Panc1 (cell line): Measurements from ENCODE around the gene CATSPERZ. TPM values are rescaled to one million over a fixed set of nuclear protein-coding genes. Genes with fewer than 3 reads are reported as not detected.
A peak's percentile ranks its signal among the peaks of the same experiment; 100 is the strongest.

Experiments used
- ATAC-seq: fragments of 200-7000 bp; cut with Tn5 transposase; 2 replicates; pipeline ENCODE4 v1.9.1; 2020; ENCODE audit warnings: mild to moderate bottlenecking, moderate library complexity
- BruUV-seq: library from RNA; stranded (reverse); fragments of 400-500 nt; replicated peaks from 2 replicates; lab custom pipeline; 2021; lab: Mats Ljungman, UMichigan
- CTCF ChIA-PET: fragments of 300-600 bp; sonication (Branson Sonifier 250); formaldehyde crosslinking; loops from one replicate; lab custom pipeline; 2022; ENCODE audit warnings: antibody characterized with exemption; lab: Charles Lee
- POLR2A ChIA-PET: fragments of 300-600 bp; sonication (Branson Sonifier 250); formaldehyde crosslinking; loops from one replicate; lab custom pipeline; 2022; ENCODE audit warnings: antibody characterized with exemption; lab: Charles Lee
- DNase-seq: peaks from one replicate; pipeline ENCODE4 v3.0.0-alpha.2; 2010; ENCODE audit warnings: low read depth, low spot score
- H3K27ac ChIP-seq: 2 replicates; pipeline ENCODE4 v1.5.1; 2011; ENCODE audit warnings: mild to moderate bottlenecking, low read length, inconsistent platforms
- H3K27me3 ChIP-seq: fragments of 200-500 bp; sonication (Bioruptor generic); 2 replicates; pipeline ENCODE4 v1.6.0; 2014; ENCODE audit warnings: low read length, inconsistent platforms; ENCODE audit not compliant: control insufficient read depth, insufficient read depth
- H3K36me3 ChIP-seq: fragments of 200-500 bp; sonication (Bioruptor generic); 2 replicates; pipeline ENCODE4 v1.5.1; 2014; ENCODE audit warnings: inconsistent platforms, mild to moderate bottlenecking, low read length, moderate library complexity; ENCODE audit not compliant: control insufficient read depth, insufficient read depth
- H3K4me1 ChIP-seq: 2 replicates; pipeline ENCODE4 v1.5.1; 2011; ENCODE audit warnings: inconsistent platforms, mild to moderate bottlenecking, low read length, moderate library complexity; ENCODE audit not compliant: control insufficient read depth, insufficient read depth
- H3K4me3 ChIP-seq, 2 experiments: 2 replicates each; pipeline ENCODE4 v1.5.1; 2011 to 2012; ENCODE audit warnings: low read depth in 2 of 2, low read length in 2 of 2, mild to moderate bottlenecking in 2 of 2, inconsistent platforms in 1 of 2, moderate library complexity in 1 of 2
- H3K9me3 ChIP-seq: fragments of 200-500 bp; sonication (Bioruptor generic); 2 replicates; pipeline ENCODE4 v1.5.1; 2014; ENCODE audit warnings: low read depth, mild to moderate bottlenecking, inconsistent platforms, low read length, moderate library complexity; ENCODE audit not compliant: control insufficient read depth, insufficient read depth
- POLR2AphosphoS5 ChIP-seq: IDR thresholded peaks from 2 replicates; pipeline ENCODE4 v1.6.1; 2012; ENCODE audit warnings: mild to moderate bottlenecking, low read depth, low read length, moderate library complexity
- SIN3A ChIP-seq: IDR thresholded peaks from 2 replicates; pipeline ENCODE4 v1.6.1; 2012; ENCODE audit warnings: low read depth, mild to moderate bottlenecking, low read length, moderate library complexity, borderline replicate concordance; ENCODE audit not compliant: insufficient read depth
- TCF7L2 ChIP-seq: IDR thresholded peaks from 2 replicates; pipeline ENCODE4 v1.6.1; 2011; ENCODE audit warnings: mild to moderate bottlenecking, low read depth, low read length, inconsistent platforms
- in situ Hi-C: cut with HindIII; loops from 2 replicates; pipeline ENCODE4 v1.10.0; 2016; ENCODE audit warnings: low sequenced_read_pairs, low pct_unique_long_range_greater_than_20kb
- intact Hi-C: fragments of 100-400 bp; cut with micrococcal nuclease; formaldehyde crosslinking; loops from one replicate; pipeline ENCODE4 v1.10.0; 2022; ENCODE audit not compliant: unreplicated experiment
- total RNA-seq: library from RNA; stranded (reverse); gene quantifications from one replicate; pipeline ENCODE4 v1.2.1, GENCODE V29; 2021; ENCODE audit not compliant: unreplicated experiment
- TF ChIP-seq, protein P1 (sequence below): fragments of 450-650 bp; IDR thresholded peaks from 2 replicates; pipeline ENCODE4 v1.5.1; 2017; ENCODE audit warnings: mild to moderate bottlenecking
- TF ChIP-seq, protein P2 (sequence below), 2 experiments: IDR thresholded peaks; 2 replicates each; pipeline ENCODE4 v1.6.1; 2011 to 2012; ENCODE audit warnings: low read depth in 2 of 2, control low read depth in 1 of 2, low read length in 1 of 2, mild to moderate bottlenecking in 1 of 2, moderate library complexity in 1 of 2; ENCODE audit not compliant: insufficient read depth in 1 of 2

The CATSPERZ gene
- total RNA-seq, 1 experiment from 2014 or later: 0.64 TPM

DNA sequence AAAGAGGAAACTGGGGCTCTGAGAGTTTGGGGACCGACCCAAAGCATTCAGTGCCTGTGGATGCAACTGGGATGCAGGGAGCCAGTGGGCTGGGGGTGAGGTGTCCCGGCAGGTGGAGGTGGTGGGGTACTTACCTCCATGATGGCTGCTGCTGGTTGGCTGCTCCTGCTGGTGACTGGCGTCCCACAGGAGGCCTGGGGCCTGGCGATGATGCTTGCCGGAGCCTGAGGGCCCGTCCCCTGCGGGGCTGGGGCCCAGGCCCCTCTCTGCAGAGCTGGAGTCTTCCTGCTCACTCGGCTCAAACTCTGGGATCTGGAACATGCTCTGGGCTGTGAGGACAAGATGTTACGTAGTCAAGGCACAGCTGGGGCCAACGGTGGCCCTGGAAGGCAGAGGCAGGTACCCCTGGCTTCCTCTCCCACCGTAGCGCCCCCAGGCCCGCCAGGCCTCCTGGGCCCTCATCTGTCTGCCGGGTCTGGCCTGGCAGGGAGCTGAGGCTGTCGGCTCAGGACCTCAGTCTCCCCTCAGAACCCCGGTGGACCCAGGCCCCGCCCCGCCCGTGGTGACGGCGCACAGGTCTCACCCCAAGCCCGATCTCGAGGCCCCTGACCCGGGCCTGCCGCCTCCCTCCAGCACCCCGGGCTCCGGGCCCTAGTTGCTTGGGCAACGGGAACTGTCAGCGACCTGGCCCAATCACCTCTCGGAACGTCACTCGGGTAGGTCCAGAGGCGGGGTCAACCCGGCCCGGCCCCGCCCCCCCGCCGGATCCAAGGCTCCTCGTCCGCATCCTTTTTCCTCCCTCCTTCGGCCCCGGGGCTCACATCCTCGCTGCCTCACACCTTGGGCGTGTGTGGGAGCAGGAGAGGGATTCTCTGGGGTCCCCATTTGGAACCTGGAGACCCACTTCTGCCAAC lies 15.9 kb upstream of the CATSPERZ start, which contains the start of gene BAD:
Gene BAD (minus strand): TSS at position 618 of the 914 bp plus-strand sequence. CDS start 297 bp downstream, at position 321.
- DNase-seq: no peak
- in situ Hi-C loops (no loop called here), intact Hi-C loops (no loop called here)
- peak; percentile 92 for ATAC-seq
- Histone ChIP-seq H3K27ac (peak within 1 kb of the TSS; percentile 83), H3K4me3 (peak within 1 kb of the TSS; percentile 57 to 98), H3K27me3 (no peaks in the 10 kb centered on the region), H3K9me3 (no peaks in the 10 kb centered on the region), H3K4me1 (peaks cover 25% of the 10 kb centered on the region), H3K36me3 (no peaks in the 10 kb centered on the region; the same call in 1 of the 2 replicates)
- ChIA-PET POLR2A (interaction anchor here (0.5 to 1.5 kb wide), 6 partner anchors 8 to 33 kb away, joined by 3 to 10 read pairs (median 4); partner anchors contain the start of genes ESRRA, PRDX5 and TRMT112), CTCF (interaction anchor here (0.7 to 1.5 kb wide), 3 partner anchors 17 to 23 kb away, joined by 3 to 8 read pairs (median 3); no protein-coding TSS in a partner anchor)
- TSS peak; percentile 87 for BruUV-seq
- TF ChIP-seq POLR2AphosphoS5: peak; percentile 76
- no peak for TF ChIP-seq TCF7L2
- TF ChIP-seq SIN3A: 0 out of 2 replicates have a peak, but pooled peaks have one; percentile 64
- TF ChIP-seq, protein P1, sequence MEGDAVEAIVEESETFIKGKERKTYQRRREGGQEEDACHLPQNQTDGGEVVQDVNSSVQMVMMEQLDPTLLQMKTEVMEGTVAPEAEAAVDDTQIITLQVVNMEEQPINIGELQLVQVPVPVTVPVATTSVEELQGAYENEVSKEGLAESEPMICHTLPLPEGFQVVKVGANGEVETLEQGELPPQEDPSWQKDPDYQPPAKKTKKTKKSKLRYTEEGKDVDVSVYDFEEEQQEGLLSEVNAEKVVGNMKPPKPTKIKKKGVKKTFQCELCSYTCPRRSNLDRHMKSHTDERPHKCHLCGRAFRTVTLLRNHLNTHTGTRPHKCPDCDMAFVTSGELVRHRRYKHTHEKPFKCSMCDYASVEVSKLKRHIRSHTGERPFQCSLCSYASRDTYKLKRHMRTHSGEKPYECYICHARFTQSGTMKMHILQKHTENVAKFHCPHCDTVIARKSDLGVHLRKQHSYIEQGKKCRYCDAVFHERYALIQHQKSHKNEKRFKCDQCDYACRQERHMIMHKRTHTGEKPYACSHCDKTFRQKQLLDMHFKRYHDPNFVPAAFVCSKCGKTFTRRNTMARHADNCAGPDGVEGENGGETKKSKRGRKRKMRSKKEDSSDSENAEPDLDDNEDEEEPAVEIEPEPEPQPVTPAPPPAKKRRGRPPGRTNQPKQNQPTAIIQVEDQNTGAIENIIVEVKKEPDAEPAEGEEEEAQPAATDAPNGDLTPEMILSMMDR: no peak
- TF ChIP-seq, protein P2, sequence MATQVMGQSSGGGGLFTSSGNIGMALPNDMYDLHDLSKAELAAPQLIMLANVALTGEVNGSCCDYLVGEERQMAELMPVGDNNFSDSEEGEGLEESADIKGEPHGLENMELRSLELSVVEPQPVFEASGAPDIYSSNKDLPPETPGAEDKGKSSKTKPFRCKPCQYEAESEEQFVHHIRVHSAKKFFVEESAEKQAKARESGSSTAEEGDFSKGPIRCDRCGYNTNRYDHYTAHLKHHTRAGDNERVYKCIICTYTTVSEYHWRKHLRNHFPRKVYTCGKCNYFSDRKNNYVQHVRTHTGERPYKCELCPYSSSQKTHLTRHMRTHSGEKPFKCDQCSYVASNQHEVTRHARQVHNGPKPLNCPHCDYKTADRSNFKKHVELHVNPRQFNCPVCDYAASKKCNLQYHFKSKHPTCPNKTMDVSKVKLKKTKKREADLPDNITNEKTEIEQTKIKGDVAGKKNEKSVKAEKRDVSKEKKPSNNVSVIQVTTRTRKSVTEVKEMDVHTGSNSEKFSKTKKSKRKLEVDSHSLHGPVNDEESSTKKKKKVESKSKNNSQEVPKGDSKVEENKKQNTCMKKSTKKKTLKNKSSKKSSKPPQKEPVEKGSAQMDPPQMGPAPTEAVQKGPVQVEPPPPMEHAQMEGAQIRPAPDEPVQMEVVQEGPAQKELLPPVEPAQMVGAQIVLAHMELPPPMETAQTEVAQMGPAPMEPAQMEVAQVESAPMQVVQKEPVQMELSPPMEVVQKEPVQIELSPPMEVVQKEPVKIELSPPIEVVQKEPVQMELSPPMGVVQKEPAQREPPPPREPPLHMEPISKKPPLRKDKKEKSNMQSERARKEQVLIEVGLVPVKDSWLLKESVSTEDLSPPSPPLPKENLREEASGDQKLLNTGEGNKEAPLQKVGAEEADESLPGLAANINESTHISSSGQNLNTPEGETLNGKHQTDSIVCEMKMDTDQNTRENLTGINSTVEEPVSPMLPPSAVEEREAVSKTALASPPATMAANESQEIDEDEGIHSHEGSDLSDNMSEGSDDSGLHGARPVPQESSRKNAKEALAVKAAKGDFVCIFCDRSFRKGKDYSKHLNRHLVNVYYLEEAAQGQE (IDR thresholded peaks at IDR 0.05; ENCODE audit: insufficient read depth in 1 of 2, low read depth in 2 of 2, low read length in 1 of 2): no peak; a peak in 1 of 4 replicates

DNA sequence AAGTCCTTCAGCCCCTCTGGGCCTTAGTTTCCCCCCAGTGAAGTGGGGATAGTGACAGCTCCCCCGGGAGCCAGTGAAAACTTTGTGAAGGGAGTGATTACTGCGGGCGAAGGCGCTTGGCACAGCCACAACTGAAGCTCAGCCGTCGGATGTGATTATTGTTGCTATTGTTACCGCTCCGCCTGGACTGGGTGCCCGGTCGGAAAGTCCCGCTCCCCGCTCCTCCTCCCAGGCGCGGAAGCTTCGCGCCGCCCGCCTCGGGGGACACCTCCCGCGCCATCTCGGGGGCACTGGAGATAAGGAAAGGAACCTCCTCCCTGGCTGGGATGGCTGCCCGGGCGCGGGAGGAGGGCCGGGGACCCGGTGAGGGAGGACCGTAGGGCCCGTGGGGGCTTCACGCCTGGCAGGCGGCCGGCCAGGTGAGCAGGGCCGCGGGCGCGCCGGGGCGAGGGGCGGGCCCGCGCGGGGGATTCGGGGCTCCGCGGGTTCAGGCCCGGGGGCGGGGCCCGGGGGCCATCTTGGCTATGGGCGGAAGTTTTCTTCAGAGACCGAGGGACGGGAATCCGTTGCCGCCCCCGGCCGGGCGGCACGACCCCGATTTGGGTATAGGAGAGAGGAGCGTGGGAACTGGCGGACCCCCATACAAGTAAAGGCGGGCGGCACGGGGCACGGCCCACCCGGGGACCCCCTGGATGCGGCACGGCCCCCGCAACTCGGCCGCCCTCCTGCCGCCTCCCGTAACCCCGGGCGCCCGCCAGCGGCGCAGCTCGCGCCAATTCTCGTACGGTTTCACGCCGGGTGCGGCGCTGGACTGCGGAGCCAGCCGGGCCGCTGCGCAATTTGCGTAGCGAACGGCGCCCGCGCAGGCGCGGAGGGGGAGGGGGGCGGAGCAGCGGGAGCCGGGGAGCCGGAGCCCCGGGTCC lies 14.9 kb upstream of the CATSPERZ start, which contains the start of gene GPR137:
Gene GPR137 (plus strand): TSS at position 887 of the 923 bp plus-strand sequence. CDS start 677 bp downstream, outside the sequence.
- in situ Hi-C loops: no loop called here
- BruUV-seq: TSS peak; percentile 85
- ChIA-PET CTCF (interaction anchor here (0.6 to 1.5 kb wide), 6 partner anchors 16 to 33 kb away, joined by 3 to 20 read pairs (median 4); partner anchors contain the start of gene PRDX5), POLR2A (interaction anchor here (0.5 to 1.5 kb wide), 4 partner anchors 9 to 32 kb away, joined by 3 to 10 read pairs (median 4); partner anchors contain the start of genes ESRRA, PRDX5 and TRMT112)
- no peak for DNase-seq
- peak within 1 kb of the TSS; percentile 83 for H3K27ac ChIP-seq
- no peaks in the 10 kb centered on the region for H3K27me3 ChIP-seq
- no peaks in the 10 kb centered on the region; the same call in 1 of the 2 replicates for H3K36me3 ChIP-seq
- intact Hi-C loops: no loop called here
- TF ChIP-seq, protein P2 (IDR thresholded peaks at IDR 0.05; ENCODE audit: insufficient read depth in 1 of 2, low read depth in 2 of 2, low read length in 1 of 2): no peak
- TF ChIP-seq, protein P1: no peak
- peak; percentile 64 for TF ChIP-seq POLR2AphosphoS5
- TF ChIP-seq TCF7L2: no peak; the same call in 1 of the 2 replicates
- TF ChIP-seq SIN3A: peak; percentile 82; the same call in 1 of the 2 replicates
- peak; percentile 74 for ATAC-seq
- H3K9me3 ChIP-seq: no peaks in the 10 kb centered on the region
- H3K4me3 ChIP-seq: peak within 1 kb of the TSS; percentile 57 to 98
- peaks cover 25% of the 10 kb centered on the region for H3K4me1 ChIP-seq
